DMS153 treated with DMSO at 0.1 percent for 48 hours (cell line): ENCODE data around the gene SSC5D.

ENCODE experiments used
- DNase-seq: peaks from one replicate; lab custom pipeline; 2025; ENCODE audit not compliant: unreplicated experiment; lab: John Stamatoyannopoulos, UW

Gene SSC5D

DNA sequence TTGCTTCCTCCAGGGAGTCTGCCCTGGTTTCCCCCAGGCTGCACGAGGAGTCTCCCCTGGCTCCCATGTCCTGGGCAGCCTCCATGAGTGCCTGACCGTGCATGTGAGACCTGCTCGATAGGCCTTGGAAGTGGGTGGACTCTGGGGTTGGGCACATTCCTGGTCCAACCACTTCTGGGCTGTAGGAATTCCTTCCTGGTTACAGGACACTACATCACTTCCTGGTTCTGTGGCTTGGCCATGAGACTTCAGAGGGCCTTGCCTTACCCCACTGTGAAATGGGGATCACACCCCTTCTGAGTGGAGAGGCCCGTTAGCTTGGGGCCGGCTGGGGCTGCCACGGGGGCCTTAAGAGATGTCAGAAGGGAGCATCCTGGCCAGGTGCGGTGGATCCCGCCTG, 15.8 kb upstream of the SSC5D start:
- no peak for DNase-seq

DNA sequence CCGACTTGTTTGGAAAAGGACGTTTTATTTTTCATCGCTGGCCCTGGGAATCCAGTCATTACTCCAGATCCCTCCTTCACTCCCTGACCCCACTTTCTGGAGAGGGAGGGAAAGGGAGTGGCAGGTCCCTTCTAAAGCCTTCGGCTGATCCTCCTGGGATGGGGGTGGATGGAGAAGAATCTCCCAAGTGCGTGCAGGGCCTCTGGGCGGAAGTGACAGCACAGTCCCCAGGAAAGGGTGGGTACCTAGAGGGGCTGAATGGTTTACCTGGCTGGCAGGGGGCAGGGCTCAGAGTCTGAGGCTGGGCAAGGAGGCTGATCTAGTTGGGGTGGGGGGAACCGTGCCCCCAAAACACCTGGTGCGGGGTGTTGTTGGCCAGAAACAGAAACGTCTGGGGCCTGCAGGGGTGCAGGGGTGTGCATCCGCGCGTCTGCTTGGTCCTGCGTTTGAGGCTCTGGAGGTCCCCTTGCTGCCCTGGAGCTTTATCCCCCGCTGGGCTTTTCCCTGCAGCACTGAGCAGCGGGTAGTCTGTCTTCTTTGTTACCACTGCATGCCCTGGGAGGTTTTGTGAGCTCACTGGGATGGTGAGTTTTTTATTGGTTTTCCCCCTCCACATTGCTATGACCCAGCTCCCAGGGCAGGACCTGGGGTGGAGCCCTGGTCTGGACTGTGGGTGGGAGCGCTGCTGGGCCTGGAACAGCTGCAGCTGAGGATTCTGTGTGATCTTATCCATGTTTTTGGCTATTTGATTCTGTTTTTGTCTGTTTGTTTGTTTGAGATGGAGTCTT, 14.8 kb upstream of the SSC5D start:
- no peak for DNase-seq

DNA sequence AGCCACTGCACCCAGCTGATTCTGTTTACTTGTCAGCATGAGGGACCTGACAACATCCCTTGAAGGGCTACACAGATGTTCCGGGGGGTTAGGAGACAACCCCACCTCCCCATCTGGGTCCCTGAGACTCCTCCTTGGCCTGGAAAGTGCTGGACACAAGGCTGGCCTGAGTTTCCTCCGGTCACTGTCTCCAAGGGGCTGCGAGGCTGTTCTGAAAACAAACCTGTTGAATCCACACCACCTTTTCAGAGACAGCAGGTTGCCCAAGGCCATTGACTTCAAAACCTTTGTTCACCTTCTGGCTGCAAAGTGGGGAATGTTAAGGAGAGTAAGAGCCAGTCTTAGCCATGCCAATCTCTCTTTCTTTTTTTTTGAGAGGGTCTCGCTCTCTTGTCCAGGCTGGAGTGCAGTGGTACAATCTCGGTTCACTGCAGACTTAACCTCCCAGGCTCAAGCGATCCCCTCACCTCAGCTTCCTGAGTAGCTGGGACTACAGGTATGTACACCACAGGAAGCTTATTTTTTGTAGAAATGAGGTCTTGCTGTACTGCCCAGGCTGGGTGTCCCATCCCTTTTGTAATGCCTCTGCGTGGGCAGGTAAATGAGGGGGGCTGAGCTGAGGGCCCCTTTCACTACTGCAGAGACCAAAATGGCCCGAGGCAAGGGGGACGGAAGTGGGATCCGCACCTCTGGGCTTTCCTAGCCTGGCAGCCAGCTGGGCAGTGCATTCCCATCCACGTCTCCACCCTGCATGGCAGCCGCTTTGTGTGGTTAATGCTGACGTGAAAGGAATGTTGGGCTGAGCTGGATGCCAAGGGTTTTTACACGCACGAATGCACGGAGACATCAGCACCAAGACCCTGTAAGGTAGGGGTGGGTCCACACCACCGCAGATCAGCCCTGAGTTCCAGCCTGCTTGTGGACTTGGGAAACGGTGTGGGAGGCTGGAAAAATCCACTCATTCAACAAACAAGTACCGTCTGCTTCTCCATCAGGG, 13.7 kb upstream of the SSC5D start:
- no peak for DNase-seq

DNA sequence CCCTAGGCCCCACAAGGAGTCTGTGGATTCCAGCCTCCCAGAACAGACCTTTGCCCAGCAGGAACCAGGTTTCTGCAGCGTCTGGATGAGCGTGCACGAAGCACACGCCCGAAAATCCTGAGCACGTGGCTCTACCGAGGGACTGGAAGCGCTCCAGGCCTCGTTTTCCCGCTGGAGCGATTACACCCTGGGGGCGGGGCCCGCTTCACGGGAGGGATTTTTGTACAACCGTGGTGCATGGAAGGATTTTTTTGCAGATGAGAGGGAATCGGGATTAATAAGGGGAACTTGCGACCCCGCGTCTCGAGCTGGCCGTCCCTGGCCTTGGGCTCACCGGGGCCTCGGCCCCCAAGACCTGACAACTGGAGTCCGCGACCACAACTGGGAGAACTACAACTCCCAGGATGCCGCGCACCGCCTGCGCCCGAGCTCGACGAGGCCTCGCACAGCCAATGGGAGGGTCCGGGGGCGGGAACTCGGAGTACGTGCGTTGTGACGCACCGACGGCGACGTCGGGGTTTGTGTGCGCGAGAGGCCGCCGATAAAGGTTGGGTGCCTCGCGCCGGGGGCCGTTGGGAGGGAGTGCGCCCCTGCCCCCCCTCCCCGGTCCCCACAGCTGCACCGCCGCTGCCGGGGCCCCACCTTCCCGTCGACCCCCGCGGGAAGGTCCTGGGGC, 12.0 kb upstream of the SSC5D start, which contains the start of gene ZNF628:
Gene ZNF628, plus strand, starts transcription at position 518 of the 676 bp plus-strand sequence. CDS start 3,294 bp downstream, outside the sequence.
- peak; percentile 90 for DNase-seq

DNA sequence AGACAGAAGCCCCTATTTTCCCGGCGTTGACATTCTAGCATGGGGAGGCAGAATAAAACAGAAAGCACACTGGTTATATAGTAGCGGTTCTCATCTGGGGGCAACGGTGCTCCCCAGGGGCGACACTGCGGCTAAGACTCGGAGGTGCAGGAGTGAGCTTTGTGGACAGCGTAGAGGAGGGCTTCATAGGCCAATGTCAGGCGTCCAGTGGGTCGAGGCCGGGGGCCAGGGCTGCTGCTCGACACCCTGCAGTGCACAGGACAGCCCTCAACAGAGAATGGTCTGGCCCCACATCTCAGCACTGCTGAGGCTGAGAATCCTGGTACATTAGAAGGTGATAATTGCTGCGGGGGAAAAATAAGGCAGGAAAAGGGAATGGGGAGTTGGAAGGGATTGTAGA, 10.3 kb upstream of the SSC5D start:
- DNase-seq, result no peak

DNA sequence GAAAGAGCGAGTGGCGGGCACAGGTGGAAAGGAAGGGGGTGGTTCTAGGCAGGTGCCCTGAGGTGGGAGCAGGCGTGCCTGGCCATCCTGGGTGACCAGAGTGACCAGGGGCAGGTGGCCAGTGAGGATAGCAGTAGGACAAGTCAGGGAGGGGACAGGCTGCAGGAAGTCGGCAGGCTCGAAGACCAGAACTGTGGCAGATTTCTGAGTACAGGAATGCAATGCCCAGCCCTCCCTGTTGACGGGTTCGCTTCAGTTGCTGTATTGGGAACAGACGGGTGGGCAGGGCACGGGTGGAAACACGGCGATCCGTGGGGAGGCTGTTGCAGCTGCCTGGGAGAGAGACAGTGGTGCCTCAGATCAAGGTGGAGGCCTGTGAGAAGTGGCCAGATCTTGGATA, 9.9 kb upstream of the SSC5D start:
- no peak for DNase-seq

DNA sequence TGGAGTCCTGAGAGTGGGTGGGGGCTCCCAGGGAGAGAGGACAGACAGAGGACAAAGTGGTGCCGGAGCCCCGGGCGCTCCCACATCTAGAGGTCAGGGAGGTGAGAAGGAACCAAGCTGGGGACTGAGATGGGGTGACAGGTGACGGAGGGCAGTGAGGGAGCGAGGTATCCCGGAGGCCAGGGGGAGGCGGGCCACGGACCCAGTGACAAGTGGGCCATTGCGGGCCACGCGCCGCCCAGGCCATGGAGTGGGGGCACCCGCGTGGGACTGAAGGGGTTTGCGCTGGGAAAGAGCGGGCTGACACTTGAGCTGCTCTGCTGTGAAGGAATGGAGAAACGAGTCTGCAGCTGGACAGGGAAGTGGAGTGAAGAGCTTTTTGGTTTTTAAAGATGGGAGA, 9.2 kb upstream of the SSC5D start:
- no peak for DNase-seq

DNA sequence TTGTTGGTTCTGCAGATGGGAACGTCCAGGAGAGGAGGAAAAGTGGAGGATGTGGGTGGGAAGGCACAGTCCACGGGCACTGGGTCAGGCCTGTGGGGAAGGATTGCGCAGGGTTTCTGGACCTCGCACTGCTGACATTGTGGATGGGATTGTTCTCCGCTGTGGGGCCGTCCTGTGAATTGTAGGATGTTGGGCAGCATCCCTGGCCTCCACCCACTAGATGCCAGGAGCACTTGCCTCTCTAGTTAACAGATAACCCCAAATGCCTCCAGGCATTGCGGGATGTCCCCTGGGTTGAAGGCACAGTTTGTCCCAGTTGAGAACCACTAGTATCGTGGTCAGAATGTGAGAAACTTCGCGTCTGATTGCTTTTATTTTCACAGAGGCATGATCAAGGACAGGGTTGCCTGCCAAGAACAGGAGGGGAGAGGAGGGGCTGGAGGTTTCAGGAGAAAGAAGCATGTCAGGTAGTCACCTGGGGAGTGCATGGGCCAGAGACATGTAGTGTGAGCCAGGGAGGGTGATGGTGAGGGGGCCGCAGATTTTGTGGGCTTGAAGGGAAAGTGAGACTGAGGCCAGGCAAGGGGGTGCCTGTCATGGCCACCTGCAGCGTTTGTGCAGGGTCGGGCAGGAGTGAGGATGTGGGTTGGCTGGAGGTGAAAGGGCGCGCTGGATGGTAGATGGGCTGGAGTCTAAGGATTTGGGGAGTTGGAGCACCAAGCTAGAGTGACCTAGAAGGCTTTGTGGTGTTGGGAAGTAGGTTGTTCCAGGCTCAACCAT, 8.6 kb upstream of the SSC5D start:
- no peak for DNase-seq

DNA sequence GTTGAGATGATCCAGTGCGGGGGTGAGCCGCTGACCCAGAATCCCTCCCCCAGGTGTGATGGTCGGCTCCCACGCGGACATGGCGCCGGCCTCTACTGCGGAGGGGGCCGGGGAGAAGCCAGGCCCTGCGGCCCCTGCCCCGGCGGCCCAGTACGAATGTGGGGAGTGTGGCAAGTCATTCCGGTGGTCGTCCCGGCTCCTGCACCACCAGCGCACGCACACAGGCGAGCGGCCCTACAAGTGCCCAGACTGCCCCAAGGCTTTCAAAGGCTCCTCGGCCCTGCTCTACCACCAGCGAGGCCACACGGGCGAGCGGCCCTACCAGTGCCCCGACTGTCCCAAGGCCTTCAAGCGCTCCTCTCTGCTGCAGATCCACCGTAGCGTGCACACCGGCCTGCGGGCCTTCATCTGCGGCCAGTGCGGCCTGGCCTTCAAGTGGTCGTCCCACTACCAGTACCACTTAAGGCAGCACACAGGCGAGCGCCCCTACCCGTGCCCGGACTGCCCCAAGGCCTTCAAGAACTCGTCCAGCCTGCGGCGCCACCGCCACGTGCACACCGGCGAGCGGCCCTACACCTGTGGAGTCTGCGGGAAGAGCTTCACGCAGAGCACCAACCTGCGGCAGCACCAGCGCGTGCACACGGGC, 7.0 kb upstream of the SSC5D start:
- DNase-seq, result no peak

DNA sequence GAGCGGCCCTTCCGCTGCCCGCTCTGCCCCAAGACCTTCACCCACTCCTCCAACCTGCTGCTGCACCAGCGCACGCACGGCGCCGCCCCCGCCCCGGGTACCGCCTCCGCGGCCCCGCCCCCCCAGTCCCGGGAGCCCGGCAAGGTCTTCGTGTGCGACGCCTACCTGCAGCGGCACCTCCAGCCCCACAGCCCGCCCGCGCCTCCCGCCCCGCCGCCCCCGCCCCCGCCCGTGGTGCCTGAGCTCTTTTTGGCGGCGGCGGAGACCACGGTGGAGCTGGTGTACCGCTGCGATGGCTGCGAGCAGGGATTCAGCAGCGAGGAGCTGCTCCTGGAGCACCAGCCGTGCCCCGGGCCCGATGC, 6.5 kb upstream of the SSC5D start:
- no peak for DNase-seq

DNA sequence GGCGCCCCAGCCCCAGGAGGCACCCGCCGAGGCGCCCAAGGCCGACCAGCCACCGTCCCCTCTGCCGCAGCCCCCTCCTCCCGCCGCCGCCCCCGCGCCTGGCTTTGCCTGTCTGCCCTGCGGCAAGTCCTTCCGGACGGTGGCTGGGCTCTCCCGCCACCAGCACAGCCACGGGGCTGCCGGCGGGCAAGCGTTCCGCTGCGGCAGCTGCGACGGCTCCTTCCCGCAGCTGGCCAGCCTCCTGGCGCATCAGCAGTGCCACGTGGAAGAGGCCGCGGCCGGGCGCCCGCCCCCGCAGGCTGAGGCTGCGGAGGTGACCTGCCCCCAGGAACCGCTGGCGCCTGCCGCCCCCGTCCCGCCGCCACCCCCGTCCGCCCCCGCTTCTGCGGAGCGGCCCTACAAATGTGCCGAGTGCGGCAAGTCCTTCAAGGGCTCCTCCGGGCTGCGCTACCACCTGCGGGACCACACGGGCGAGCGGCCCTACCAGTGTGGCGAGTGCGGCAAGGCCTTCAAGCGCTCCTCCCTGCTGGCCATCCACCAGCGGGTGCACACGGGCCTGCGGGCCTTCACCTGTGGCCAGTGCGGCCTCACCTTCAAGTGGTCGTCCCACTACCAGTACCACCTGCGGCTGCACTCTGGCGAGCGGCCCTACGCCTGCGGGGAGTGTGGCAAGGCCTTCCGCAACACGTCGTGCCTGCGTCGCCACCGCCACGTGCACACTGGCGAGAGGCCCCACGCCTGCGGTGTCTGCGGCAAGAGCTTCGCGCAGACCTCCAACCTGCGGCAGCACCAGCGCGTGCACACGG, 5.9 kb upstream of the SSC5D start:
- no peak for DNase-seq

DNA sequence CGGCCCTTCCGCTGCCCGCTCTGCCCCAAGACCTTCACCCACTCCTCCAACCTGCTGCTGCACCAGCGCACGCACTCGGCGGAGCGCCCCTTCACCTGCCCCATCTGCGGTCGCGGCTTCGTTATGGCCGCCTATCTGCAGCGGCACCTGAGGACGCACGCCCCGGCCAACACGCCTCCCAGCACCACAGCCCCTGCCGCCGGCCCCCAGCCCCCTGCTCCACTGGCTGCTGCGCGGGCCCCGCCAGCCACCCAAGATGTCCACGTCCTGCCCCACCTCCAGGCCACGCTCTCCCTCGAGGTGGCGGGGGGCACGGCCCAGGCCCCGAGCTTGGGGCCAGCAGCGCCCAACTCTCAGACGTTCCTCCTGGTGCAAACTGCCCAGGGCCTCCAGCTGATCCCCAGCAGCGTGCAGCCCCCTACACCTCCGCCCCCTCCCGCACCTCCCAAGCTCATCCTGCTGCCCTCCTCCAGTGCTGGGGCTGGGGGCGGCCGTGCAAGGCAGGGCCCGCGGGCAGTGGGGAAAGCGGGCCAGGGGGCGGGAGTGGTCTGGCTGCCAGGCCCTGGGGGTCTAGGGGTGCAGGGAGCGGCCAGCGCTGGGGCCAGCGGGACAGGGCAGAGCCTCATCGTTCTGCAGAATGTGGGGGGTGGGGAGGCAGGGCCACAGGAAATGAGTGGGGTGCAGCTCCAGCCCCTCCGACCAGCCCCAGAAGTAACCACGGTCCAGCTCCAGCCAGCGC, 5.1 kb upstream of the SSC5D start:
- no peak for DNase-seq

DNA sequence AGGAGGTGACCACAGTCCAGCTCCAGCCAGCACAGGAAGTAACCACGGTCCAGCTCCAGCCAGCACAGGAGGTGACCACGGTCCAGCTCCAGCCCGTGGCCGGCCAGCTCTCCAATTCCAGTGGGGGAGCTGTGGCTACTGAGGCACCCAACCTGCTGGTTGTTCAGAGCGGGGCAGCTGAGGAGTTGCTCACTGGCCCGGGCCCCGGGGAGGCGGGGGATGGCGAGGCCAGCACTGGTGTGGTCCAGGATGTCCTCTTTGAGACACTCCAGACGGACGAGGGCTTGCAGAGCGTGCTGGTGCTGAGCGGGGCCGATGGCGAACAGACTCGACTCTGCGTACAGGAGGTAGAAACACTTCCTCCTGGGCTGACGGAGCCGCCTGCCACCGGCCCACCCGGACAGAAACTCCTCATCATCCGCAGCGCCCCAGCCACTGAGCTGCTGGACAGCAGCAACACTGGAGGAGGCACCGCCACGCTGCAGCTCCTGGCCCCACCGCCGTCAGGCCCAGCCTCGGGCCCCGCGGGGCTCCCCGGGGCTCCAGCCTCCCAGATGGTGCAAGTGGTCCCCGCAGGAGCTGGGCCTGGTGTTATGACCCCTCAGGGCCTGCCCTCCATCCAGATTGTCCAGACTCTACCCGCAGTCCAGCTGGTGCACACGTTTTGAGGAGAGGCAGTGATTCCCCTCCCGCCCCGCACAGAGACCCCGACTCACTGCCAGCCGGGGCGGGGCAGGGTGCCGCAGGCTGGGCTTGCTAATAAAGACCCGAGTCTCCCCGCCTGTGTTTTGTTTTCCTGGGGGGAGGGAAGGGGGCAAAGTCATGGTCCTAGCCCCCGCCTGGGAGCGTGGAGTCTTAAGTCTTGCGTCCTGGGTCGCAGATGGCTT, 4.3 kb upstream of the SSC5D start:
- DNase-seq, result no peak

DNA sequence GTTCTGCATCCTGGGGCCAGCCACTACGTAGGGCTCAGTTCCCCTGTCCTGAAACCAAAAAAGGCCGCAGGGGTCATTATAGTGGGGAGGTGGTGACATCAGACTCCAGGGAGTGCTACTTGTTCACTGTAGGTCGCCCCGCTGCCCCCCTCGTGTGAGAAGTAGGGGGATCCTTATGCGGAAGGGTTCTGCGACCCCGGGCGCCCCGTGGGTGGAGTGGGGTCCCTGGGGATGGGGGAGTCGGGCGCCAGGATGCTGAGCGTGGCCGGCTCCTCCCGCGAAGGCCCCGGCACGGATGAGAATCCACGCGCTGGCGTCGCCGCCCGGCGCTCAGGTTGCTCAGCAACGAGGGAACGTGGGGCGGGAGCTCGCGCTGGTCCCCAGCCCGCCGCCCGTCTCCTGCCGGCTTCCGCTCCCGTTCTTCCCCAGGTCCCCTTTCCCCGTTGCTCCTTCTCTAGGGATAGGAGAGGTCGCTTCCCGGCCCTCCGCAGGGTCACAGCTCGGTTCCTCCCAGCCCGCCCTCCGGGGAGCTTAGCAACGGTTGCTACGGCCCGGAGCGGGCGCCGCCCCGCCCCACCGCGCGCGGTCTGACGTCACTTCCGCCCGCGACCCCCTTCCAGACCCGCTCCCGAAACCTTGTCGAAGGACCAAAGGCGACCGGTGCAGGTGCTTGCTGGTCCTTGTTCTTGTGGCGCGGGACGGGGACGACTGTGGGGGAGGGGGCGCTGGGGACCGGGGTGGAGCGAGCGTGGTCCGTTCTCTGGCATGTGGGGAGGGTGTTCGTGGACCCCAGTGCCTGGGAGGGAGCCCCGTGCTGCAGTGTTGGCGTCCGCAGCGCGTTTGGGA, 3.4 kb upstream of the SSC5D start, which contains the start of gene NAT14:
Gene NAT14, plus strand, starts transcription at position 596 of the 846 bp plus-strand sequence. CDS start 521 bp downstream, outside the sequence.
- DNase-seq, result peak; percentile 38

DNA sequence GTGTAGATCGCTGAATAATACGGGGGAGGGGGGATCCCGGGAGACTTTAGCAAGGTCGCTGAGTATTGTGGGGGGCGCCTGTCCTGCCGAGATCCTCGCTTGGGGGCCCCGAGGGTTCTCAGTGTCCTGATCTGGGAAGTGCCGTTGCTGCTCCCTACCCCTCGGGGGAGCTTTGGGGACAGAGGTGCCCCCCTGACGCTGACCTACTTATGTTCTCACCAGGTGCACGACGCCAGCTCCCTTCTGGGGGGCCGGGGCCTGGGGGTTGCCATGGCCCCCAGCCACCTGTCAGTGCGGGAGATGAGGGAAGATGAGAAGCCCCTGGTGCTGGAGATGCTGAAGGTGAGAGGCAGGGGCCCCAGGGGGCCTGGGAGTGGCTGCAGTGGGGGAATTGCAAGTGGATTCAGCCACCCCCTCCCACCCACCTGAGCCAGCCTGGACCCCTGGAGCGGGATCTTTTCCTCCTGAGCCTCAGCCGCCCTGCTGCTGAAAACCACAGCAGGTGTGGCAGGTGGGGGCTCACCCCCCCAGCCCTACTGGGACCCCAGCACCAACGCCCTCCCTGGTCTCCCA, 2.7 kb upstream of the SSC5D start:
- no peak for DNase-seq
